SKM-1 treated with dmso at 0.1 percent for 144 hours (cell line): ENCODE results near the gene INTS7.

Experiments used
- DNase-seq: peaks from one replicate; lab custom pipeline; 2025; ENCODE audit not compliant: unreplicated experiment; lab: John Stamatoyannopoulos, UW

The INTS7 gene

GRCh38 chr1:211908951-211909350 lies 126.4 kb downstream of the INTS7 start:
- no peak for DNase-seq

- DNase-seq: peak; percentile 97
These were observed 126.9 kb downstream of the INTS7 start for GRCh38 chr1:211908453-211908852.

- DNase-seq: no peak
These were observed 131.7 kb downstream of the INTS7 start for GRCh38 chr1:211903490-211904245.

- no peak for DNase-seq
These were observed 132.6 kb downstream of the INTS7 start for GRCh38 chr1:211902624-211903291.

GRCh38 chr1:211901945-211902344 lies 133.4 kb downstream of the INTS7 start:
- DNase-seq: no peak

- no peak for DNase-seq
These were observed 134.9 kb downstream of the INTS7 start for GRCh38 chr1:211900441-211900840.

DNA sequence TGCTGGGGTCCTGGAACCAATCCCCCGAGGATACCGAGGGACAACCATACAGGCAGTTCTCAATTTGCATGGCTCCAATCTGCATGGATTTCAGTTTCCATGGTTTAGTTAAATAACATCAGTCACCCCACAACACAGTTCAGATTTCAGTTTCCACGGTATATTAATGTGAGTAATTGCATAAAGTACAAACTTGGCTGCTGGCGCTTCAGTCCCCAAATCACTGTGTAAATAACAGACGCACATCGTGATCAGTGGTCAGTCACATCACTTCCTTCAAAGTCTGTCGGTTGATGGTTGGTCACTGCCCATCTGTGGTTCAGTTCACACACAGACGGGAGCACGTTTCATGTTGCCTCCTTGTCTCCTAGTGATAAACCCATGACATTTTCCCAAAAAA lies 138.4 kb downstream of the INTS7 start:
- DNase-seq: no peak

DNA sequence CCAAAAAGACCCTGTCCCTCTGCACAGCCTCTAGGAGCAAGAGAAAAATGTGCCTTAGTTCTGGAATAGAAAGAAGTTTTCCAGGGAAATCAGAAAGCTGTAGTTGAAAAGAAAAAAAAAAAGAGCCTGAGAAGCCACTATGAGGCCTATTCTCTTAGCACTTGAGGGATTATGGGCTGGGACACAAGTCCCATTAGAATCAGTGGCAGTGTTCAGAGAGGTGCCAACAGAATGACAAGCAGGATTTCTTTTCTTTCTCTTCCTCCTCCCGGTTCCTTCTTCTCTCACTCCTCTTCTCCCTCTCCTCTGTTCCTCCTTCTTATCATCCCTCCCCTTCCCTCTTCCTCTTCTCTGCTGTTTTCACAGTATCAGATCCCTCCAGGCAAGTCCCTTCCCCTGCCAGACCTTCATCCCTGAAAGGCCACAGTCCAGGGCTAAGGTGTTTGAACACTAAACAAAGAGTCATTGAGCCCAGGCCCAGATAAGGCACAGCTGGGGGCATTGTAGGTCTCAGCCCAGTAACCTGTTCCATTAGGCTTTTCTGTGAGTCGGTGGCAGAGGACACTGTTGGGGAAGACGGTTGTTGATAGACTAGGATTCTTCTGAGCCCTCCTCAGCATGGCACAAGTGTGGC lies 140.1 kb downstream of the INTS7 start:
- DNase-seq: no peak

- no peak for DNase-seq
These were observed 141.0 kb downstream of the INTS7 start for GRCh38 chr1:211894312-211894711.

- DNase-seq: no peak
These were observed 142.1 kb downstream of the INTS7 start for GRCh38 chr1:211893260-211893659.

- no peak for DNase-seq
These were observed 142.8 kb downstream of the INTS7 start for GRCh38 chr1:211892577-211892976.

DNA sequence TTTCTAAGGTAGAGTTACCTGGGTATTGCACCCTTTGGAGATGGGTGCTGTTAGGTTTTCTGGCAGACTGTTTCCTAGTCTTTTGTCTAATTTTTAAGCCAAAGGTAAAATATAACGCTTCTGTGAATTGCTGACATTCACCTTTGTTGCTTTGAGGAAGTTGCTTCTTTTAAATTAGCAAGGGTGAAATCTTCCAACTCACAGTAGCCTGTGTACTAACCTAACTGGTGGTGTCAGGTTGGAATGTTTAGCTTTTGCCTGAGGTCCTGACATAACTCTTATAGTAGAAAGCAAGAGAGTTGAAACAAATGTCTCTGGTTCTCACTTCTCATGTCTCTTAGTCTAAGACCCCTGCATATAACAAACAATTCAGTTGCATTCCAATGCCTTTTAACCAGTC lies 143.6 kb downstream of the INTS7 start:
- DNase-seq: no peak
